HEK293 (cell line): ENCODE results near the gene COL9A3.

ENCODE experiments used
- GLIS1 ChIP-seq: fragments of 450-650 bp; formaldehyde crosslinking; IDR thresholded peaks from 2 replicates; pipeline ENCODE4 v1.5.1; 2016; ENCODE audit warnings: missing biosample characterization, missing genetic modification characterization
- IKZF3 ChIP-seq: fragments of 450-650 bp; IDR thresholded peaks from 2 replicates; pipeline ENCODE4 v1.5.0; 2018; ENCODE audit warnings: missing biosample characterization, mild to moderate bottlenecking, missing genetic modification characterization, moderate library complexity
- KLF7 ChIP-seq: fragments of 450-650 bp; formaldehyde crosslinking; IDR thresholded peaks from 2 replicates; pipeline ENCODE4 v1.5.1; 2016; ENCODE audit warnings: missing biosample characterization, missing genetic modification characterization, borderline replicate concordance
- PRDM1 ChIP-seq: fragments of 450-650 bp; formaldehyde crosslinking; IDR thresholded peaks from 2 replicates; pipeline ENCODE4; 2016; ENCODE audit warnings: missing biosample characterization, missing genetic modification characterization
- ZBTB8A ChIP-seq: fragments of 450-650 bp; formaldehyde crosslinking; IDR thresholded peaks from 2 replicates; pipeline ENCODE4 v1.5.1; 2016; ENCODE audit warnings: missing biosample characterization, missing genetic modification characterization
- ZFP3 ChIP-seq: fragments of 450-650 bp; formaldehyde crosslinking; IDR thresholded peaks from 2 replicates; pipeline ENCODE4 v1.5.1; 2016; ENCODE audit warnings: low read depth, missing biosample characterization, missing genetic modification characterization
- ZFP41 ChIP-seq: fragments of 450-650 bp; formaldehyde crosslinking; IDR thresholded peaks from 2 replicates; pipeline ENCODE4 v1.5.1; 2016; ENCODE audit warnings: missing biosample characterization, missing genetic modification characterization, borderline replicate concordance
- ZNF112 ChIP-seq: fragments of 450-650 bp; formaldehyde crosslinking; IDR thresholded peaks from 2 replicates; pipeline ENCODE4 v1.5.0; 2017; ENCODE audit warnings: missing biosample characterization, missing genetic modification characterization
- ZNF114 ChIP-seq: fragments of 450-650 bp; formaldehyde crosslinking; IDR thresholded peaks from 2 replicates; pipeline ENCODE4 v1.5.0; 2017; ENCODE audit warnings: missing biosample characterization, missing genetic modification characterization
- ZNF133 ChIP-seq: fragments of 450-650 bp; formaldehyde crosslinking; IDR thresholded peaks from 2 replicates; pipeline ENCODE4 v1.5.1; 2016; ENCODE audit warnings: missing biosample characterization, missing genetic modification characterization
- ZNF174 ChIP-seq: fragments of 450-650 bp; formaldehyde crosslinking; IDR thresholded peaks from 2 replicates; pipeline ENCODE4 v1.5.0; 2017; ENCODE audit warnings: missing biosample characterization, mild to moderate bottlenecking, missing genetic modification characterization
- ZNF2 ChIP-seq: fragments of 450-650 bp; formaldehyde crosslinking; IDR thresholded peaks from 2 replicates; pipeline ENCODE4 v1.5.1; 2016; ENCODE audit warnings: missing biosample characterization, missing genetic modification characterization
- ZNF214 ChIP-seq: fragments of 450-650 bp; formaldehyde crosslinking; IDR thresholded peaks from 2 replicates; pipeline ENCODE4 v1.5.1; 2017; ENCODE audit warnings: missing biosample characterization, mild to moderate bottlenecking, missing genetic modification characterization, borderline replicate concordance
- ZNF302 ChIP-seq: fragments of 450-650 bp; formaldehyde crosslinking; IDR thresholded peaks from 2 replicates; pipeline ENCODE4 v1.5.1; 2016; ENCODE audit warnings: missing biosample characterization, missing genetic modification characterization, low read depth
- ZNF341 ChIP-seq: fragments of 450-650 bp; formaldehyde crosslinking; IDR thresholded peaks from 2 replicates; pipeline ENCODE4; 2016; ENCODE audit warnings: low read depth, missing biosample characterization, missing genetic modification characterization
- ZNF37A ChIP-seq: fragments of 450-650 bp; IDR thresholded peaks from 2 replicates; pipeline ENCODE4 v1.5.1; 2018; ENCODE audit warnings: missing biosample characterization, missing genetic modification characterization
- ZNF529 ChIP-seq: fragments of 450-650 bp; formaldehyde crosslinking; IDR thresholded peaks from 2 replicates; pipeline ENCODE4 v1.5.1; 2017; ENCODE audit warnings: missing genetic modification characterization, missing biosample characterization; ENCODE audit not compliant: insufficient replicate concordance
- ZNF555 ChIP-seq: fragments of 450-650 bp; formaldehyde crosslinking; conservative IDR thresholded peaks from 2 replicates; pipeline ENCODE4 v1.5.1; 2017; ENCODE audit warnings: missing biosample characterization, mild to moderate bottlenecking, missing genetic modification characterization, inconsistent platforms
- ZNF596 ChIP-seq: fragments of 450-650 bp; IDR thresholded peaks from 2 replicates; pipeline ENCODE4 v1.5.0; 2018; ENCODE audit warnings: missing biosample characterization, mild to moderate bottlenecking, missing genetic modification characterization, moderate library complexity
- ZNF621 ChIP-seq: fragments of 450-650 bp; formaldehyde crosslinking; IDR thresholded peaks from 2 replicates; pipeline ENCODE4 v1.5.1; 2017; ENCODE audit warnings: missing biosample characterization, missing genetic modification characterization
- ZNF624 ChIP-seq: fragments of 450-650 bp; formaldehyde crosslinking; IDR thresholded peaks from 2 replicates; pipeline ENCODE4 v1.5.1; 2017; ENCODE audit warnings: missing biosample characterization, missing genetic modification characterization
- ZNF654 ChIP-seq: fragments of 450-650 bp; formaldehyde crosslinking; IDR thresholded peaks from 2 replicates; pipeline ENCODE4 v1.5.1; 2016; ENCODE audit warnings: low read depth, missing biosample characterization, missing genetic modification characterization
- ZNF660 ChIP-seq: fragments of 450-650 bp; IDR thresholded peaks from 2 replicates; pipeline ENCODE4 v1.5.1; 2018; ENCODE audit warnings: missing biosample characterization, mild to moderate bottlenecking, missing genetic modification characterization
- TF ChIP-seq, protein P1 (sequence below): fragments of 450-650 bp; formaldehyde crosslinking; IDR thresholded peaks from 2 replicates; pipeline ENCODE4 v1.5.1; 2017; ENCODE audit warnings: missing biosample characterization, missing genetic modification characterization
- TF ChIP-seq, protein P2 (sequence below): fragments of 450-650 bp; formaldehyde crosslinking; IDR thresholded peaks from 2 replicates; pipeline ENCODE4 v1.5.1; 2017; ENCODE audit warnings: missing biosample characterization, missing genetic modification characterization
- TF ChIP-seq, protein P3 (sequence below): fragments of 450-650 bp; formaldehyde crosslinking; IDR thresholded peaks from 2 replicates; pipeline ENCODE4; 2016; ENCODE audit warnings: missing biosample characterization, missing genetic modification characterization
- TF ChIP-seq, protein P4 (sequence below): fragments of 450-650 bp; formaldehyde crosslinking; IDR thresholded peaks from 2 replicates; pipeline ENCODE4 v1.5.1; 2016; ENCODE audit warnings: missing biosample characterization, missing genetic modification characterization
- TF ChIP-seq, protein P5 (sequence below): fragments of 450-650 bp; formaldehyde crosslinking; IDR thresholded peaks from 2 replicates; pipeline ENCODE4 v1.5.1; 2016; ENCODE audit warnings: missing biosample characterization, missing genetic modification characterization
- TF ChIP-seq, protein P6 (sequence below): fragments of 450-650 bp; formaldehyde crosslinking; IDR thresholded peaks from 2 replicates; pipeline ENCODE4 v1.5.1; 2016; ENCODE audit warnings: missing biosample characterization, missing genetic modification characterization
- TF ChIP-seq, protein P7 (sequence below): fragments of 450-650 bp; formaldehyde crosslinking; IDR thresholded peaks from 2 replicates; pipeline ENCODE4 v1.5.1; 2016; ENCODE audit warnings: missing biosample characterization, missing genetic modification characterization

Gene COL9A3

DNA sequence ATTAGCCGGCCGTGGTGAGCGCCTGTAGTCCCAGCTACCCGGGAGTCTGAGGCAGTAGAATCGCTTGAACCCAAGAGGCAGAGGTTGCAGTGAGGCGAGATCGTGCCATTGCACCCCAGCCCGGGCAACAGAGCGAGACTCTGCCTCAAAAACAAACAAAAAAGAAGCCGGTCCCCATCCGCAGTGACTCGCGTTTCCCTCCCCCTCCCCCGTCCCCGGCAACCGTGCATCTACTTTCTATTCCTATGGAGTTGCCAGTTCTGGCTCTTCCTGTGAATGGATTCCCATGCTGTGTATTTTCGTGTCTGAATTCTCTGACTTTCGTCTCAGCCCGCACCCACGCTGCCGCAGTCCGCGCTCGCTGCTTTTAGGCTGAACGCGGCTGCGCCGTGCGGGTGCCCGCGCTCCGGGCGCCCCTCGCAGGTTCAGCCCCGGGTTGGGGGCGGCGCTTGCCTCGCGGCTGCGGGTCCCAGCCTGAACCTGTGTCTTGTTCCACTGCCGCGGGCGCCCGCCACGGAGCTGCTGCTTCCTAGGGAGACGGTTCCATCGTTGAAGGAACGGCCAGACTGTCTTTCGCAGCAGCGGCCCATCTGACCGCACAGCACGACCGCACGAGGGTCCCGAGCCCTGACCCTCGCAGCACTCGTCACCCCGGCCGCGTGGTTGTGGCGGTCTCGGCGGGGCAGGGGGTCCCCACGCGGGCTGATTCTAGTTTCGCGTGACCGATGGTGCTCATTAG, 21.7 kb upstream of the COL9A3 start (continued):
- TF ChIP-seq ZNF654 (tag by site-specific recombination) (no peak), KLF7 (tag by site-specific recombination) (no peak), PRDM1 (peak; percentile 70), ZNF624 (tag by site-specific recombination) (no peak), ZNF174 (no peak), ZNF621 (tag by site-specific recombination) (no peak), ZNF114 (tag by site-specific recombination) (no peak), ZNF596 (tag by site-specific recombination) (no peak), ZNF529 (tag by site-specific recombination) (no peak), ZNF133 (no peak), ZFP3 (tag by site-specific recombination) (no peak), ZNF302 (tag by site-specific recombination) (no peak), GLIS1 (tag by site-specific recombination) (no peak), ZNF37A (no peak), ZNF555 (tag by site-specific recombination) (no peak), ZNF2 (no peak), IKZF3 (tag by site-specific recombination) (no peak), ZBTB8A (tag by site-specific recombination) (peak; percentile 97), ZFP41 (no peak), ZNF660 (tag by site-specific recombination) (no peak), ZNF112 (tag by site-specific recombination) (no peak), ZNF214 (tag by site-specific recombination) (no peak), ZNF341 (peak; percentile 75)
- TF ChIP-seq, protein P1, sequence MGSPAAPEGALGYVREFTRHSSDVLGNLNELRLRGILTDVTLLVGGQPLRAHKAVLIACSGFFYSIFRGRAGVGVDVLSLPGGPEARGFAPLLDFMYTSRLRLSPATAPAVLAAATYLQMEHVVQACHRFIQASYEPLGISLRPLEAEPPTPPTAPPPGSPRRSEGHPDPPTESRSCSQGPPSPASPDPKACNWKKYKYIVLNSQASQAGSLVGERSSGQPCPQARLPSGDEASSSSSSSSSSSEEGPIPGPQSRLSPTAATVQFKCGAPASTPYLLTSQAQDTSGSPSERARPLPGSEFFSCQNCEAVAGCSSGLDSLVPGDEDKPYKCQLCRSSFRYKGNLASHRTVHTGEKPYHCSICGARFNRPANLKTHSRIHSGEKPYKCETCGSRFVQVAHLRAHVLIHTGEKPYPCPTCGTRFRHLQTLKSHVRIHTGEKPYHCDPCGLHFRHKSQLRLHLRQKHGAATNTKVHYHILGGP (tag by site-specific recombination) = no peak
- TF ChIP-seq, protein P2, sequence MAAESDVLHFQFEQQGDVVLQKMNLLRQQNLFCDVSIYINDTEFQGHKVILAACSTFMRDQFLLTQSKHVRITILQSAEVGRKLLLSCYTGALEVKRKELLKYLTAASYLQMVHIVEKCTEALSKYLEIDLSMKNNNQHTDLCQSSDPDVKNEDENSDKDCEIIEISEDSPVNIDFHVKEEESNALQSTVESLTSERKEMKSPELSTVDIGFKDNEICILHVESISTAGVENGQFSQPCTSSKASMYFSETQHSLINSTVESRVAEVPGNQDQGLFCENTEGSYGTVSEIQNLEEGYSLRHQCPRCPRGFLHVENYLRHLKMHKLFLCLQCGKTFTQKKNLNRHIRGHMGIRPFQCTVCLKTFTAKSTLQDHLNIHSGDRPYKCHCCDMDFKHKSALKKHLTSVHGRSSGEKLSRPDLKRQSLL (tag by site-specific recombination) = no peak
- TF ChIP-seq, protein P3, sequence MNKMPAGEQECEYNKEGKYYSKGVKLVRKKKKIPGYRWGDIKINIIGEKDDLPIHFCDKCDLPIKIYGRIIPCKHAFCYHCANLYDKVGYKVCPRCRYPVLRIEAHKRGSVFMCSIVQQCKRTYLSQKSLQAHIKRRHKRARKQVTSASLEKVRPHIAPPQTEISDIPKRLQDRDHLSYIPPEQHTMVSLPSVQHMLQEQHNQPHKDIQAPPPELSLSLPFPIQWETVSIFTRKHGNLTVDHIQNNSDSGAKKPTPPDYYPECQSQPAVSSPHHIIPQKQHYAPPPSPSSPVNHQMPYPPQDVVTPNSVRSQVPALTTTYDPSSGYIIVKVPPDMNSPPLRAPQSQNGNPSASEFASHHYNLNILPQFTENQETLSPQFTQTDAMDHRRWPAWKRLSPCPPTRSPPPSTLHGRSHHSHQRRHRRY (tag by site-specific recombination) = no peak
- TF ChIP-seq, protein P4, sequence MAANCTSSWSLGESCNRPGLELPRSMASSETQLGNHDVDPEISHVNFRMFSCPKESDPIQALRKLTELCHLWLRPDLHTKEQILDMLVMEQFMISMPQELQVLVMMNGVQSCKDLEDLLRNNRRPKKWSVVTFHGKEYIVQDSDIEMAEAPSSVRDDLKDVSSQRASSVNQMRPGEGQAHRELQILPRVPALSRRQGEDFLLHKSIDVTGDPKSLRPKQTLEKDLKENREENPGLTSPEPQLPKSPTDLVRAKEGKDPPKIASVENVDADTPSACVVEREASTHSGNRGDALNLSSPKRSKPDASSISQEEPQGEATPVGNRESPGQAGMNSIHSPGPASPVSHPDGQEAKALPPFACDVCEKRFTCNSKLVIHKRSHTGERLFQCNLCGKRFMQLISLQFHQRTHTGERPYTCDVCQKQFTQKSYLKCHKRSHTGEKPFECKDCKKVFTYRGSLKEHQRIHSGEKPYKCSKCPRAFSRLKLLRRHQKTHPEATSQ (tag by site-specific recombination) = peak; percentile 58; the same call in 1 of the 2 replicates
- TF ChIP-seq, protein P5, sequence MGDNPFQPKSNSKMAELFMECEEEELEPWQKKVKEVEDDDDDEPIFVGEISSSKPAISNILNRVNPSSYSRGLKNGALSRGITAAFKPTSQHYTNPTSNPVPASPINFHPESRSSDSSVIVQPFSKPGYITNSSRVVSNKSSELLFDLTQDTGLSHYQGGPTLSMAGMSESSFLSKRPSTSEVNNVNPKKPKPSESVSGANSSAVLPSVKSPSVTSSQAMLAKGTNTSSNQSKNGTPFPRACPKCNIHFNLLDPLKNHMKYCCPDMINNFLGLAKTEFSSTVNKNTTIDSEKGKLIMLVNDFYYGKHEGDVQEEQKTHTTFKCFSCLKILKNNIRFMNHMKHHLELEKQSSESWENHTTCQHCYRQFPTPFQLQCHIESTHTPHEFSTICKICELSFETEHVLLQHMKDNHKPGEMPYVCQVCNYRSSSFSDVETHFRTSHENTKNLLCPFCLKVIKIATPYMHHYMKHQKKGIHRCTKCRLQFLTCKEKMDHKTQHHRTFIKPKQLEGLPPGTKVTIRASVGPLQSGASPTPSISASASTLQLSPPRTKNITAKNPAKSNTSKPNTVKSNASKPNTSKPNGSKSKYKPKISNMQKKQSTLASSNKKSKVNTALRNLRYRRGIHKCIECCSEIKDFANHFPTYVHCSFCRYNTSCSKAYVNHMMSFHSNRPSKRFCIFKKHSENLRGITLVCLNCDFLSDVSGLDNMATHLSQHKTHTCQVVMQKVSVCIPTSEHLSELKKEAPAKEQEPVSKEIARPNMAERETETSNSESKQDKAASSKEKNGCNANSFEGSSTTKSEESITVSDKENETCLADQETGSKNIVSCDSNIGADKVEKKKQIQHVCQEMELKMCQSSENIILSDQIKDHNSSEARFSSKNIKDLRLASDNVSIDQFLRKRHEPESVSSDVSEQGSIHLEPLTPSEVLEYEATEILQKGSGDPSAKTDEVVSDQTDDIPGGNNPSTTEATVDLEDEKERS (tag by site-specific recombination) = no peak
- TF ChIP-seq, protein P6, sequence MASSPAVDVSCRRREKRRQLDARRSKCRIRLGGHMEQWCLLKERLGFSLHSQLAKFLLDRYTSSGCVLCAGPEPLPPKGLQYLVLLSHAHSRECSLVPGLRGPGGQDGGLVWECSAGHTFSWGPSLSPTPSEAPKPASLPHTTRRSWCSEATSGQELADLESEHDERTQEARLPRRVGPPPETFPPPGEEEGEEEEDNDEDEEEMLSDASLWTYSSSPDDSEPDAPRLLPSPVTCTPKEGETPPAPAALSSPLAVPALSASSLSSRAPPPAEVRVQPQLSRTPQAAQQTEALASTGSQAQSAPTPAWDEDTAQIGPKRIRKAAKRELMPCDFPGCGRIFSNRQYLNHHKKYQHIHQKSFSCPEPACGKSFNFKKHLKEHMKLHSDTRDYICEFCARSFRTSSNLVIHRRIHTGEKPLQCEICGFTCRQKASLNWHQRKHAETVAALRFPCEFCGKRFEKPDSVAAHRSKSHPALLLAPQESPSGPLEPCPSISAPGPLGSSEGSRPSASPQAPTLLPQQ (tag by site-specific recombination) = peak; percentile 66; the same call in 1 of the 2 replicates
- TF ChIP-seq, protein P7, sequence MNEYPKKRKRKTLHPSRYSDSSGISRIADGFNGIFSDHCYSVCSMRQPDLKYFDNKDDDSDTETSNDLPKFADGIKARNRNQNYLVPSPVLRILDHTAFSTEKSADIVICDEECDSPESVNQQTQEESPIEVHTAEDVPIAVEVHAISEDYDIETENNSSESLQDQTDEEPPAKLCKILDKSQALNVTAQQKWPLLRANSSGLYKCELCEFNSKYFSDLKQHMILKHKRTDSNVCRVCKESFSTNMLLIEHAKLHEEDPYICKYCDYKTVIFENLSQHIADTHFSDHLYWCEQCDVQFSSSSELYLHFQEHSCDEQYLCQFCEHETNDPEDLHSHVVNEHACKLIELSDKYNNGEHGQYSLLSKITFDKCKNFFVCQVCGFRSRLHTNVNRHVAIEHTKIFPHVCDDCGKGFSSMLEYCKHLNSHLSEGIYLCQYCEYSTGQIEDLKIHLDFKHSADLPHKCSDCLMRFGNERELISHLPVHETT = no peak
